ENCODE results near the gene CPN1. TPM values are rescaled to one million over a fixed set of nuclear protein-coding genes. Genes with fewer than 3 reads are reported as not detected.

The CPN1 gene
- total RNA-seq, 1 experiment from 2014 or later: not detected

DNA sequence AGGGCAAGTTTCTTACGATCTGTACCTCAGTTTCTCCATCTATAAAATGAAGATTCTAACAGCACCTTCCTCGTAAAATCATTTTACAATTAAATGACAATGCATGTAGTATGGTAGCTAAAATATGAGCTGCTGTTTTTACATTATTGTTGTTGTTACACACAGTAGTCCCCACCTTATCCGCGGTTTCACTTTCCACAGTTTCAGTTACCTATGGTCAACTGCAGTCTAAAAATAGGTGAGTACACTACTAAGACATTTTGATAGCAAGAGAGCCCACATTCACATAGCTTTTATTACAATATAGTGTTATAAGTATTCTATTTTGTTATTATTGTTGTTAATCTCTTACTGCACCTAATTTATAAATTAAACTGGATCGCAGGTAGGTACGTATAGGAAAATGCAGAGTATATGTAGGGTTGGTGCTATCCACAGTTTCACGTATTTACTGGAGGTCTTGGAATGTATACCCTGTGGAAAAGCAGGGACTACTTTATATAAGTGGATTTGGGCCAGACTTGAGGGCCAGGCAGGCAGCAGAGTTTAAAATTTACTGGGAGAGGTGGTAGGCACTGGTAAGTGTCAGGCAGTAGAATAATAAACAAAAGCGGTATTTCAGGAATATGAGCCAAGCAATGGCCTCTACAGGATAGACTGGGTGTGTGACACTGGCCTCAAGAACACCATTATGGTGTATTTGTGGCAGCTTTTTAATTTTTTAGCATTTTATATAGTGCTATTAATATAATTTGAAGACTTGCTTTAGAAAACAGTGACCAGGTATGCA lies 82.2 kb downstream of the CPN1 start:
- H3K9me3 Mint-ChIP-seq (ENCODE audit: low read depth, unreplicated experiment): no peaks in the 10 kb centered on the region
- DNase-seq: no peak
- CTCF ChIA-PET: no interaction called here
- TF ChIP-seq, protein P1, sequence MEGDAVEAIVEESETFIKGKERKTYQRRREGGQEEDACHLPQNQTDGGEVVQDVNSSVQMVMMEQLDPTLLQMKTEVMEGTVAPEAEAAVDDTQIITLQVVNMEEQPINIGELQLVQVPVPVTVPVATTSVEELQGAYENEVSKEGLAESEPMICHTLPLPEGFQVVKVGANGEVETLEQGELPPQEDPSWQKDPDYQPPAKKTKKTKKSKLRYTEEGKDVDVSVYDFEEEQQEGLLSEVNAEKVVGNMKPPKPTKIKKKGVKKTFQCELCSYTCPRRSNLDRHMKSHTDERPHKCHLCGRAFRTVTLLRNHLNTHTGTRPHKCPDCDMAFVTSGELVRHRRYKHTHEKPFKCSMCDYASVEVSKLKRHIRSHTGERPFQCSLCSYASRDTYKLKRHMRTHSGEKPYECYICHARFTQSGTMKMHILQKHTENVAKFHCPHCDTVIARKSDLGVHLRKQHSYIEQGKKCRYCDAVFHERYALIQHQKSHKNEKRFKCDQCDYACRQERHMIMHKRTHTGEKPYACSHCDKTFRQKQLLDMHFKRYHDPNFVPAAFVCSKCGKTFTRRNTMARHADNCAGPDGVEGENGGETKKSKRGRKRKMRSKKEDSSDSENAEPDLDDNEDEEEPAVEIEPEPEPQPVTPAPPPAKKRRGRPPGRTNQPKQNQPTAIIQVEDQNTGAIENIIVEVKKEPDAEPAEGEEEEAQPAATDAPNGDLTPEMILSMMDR (IDR thresholded peaks at IDR 0.05; ENCODE audit: unreplicated experiment): no peak
- no peak overlapping the region for H3K4me3 Mint-ChIP-seq (ENCODE audit: low read depth, unreplicated experiment)
- H3K27me3 Mint-ChIP-seq (ENCODE audit: unreplicated experiment): no peaks in the 10 kb centered on the region
- no peaks in the 10 kb centered on the region for H3K36me3 Mint-ChIP-seq (ENCODE audit: insufficient read depth, unreplicated experiment)
- peaks cover 7% of the 10 kb centered on the region for H3K4me1 Mint-ChIP-seq (ENCODE audit: low read depth, unreplicated experiment)
- no peak overlapping the region for H3K27ac Mint-ChIP-seq (ENCODE audit: unreplicated experiment)
- no TSS peak for BruUV-seq (replicated peaks)
- intact Hi-C loops (cut with micrococcal nuclease; ENCODE audit: unreplicated experiment): no loop called here

DNA sequence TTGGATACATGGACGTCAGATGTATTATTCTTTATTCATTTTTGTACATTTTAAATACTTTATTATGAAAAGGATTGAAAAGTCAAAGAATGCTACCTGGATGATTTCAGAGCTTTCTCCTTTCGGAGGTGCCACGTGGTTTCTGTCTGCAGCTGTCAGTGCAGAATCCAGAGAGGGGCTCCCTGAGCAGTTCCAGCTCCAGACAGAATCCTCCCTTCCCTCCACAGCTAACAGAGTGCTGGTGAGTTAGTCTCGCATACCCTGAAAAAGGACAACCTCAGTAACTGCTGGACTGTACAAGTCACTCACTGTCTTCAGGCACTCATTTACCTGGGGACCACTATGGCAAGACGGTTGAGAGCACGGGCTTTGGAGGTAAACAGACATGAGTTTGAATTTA lies 82.8 kb downstream of the CPN1 start:
- H3K4me1 Mint-ChIP-seq (ENCODE audit: low read depth, unreplicated experiment): peaks cover 7% of the 10 kb centered on the region
- CTCF ChIA-PET: no interaction called here
- no peak for DNase-seq
- H3K27me3 Mint-ChIP-seq (ENCODE audit: unreplicated experiment): no peaks in the 10 kb centered on the region
- BruUV-seq (replicated peaks): no TSS peak
- H3K9me3 Mint-ChIP-seq (ENCODE audit: low read depth, unreplicated experiment): no peaks in the 10 kb centered on the region
- TF ChIP-seq, protein P1 (IDR thresholded peaks at IDR 0.05; ENCODE audit: unreplicated experiment): no peak
- no peak overlapping the region for H3K4me3 Mint-ChIP-seq (ENCODE audit: low read depth, unreplicated experiment)
- intact Hi-C loops (cut with micrococcal nuclease; ENCODE audit: unreplicated experiment): no loop called here
- H3K36me3 Mint-ChIP-seq (ENCODE audit: insufficient read depth, unreplicated experiment): no peaks in the 10 kb centered on the region
- no peak overlapping the region for H3K27ac Mint-ChIP-seq (ENCODE audit: unreplicated experiment)

DNA sequence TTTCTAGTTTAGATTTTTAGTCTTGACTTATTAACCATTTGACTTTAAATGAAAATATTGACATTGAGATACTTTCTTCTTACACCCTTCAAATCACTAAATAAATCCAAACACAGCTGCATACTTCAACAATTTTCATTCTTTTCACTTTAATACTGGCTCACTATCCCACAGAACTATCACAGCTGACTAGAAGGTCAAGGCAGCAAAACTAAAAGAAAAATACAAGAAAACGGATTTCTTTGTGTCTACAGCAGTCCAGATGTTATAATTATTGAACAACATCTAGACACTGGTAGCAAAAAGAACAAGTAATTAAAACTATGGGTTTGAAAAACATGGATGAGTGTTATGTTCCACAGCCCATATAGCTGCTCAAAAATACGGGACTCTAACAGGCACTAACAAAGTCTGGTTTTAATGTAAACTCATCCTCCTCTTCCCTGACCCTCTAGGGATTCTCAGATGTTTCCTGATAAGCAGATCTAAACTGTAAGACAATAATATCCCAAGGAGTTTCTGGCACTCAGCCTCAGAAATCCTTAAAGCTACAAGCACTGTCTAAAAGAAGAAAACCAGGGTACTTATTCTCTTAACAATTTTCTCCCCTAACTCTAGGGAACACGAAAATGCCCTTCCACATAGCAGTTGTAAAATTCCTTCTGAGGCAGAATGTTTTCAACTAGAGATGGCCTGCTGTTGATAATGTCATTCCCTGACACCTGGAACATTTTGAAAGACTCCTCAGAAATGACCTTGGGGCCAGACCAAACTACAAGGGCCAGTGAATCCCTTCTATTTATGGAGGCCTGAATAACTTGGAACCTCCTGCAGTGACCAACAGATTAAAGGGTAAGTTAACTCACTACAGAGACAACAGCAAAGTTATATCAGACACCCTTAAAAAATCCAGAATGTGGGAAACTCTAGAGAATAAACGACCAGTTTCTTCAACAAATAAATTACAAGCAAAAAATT lies 84.7 kb downstream of the CPN1 start:
- BruUV-seq (replicated peaks): no TSS peak
- peaks cover 3% of the 10 kb centered on the region for H3K4me1 Mint-ChIP-seq (ENCODE audit: low read depth, unreplicated experiment)
- CTCF ChIA-PET: interaction anchor here (0.7 kb wide), 1 partner anchor 288 kb away, joined by 4 read pairs; no protein-coding TSS in a partner anchor
- H3K36me3 Mint-ChIP-seq (ENCODE audit: insufficient read depth, unreplicated experiment): no peaks in the 10 kb centered on the region
- H3K4me3 Mint-ChIP-seq (ENCODE audit: low read depth, unreplicated experiment): no peak overlapping the region
- TF ChIP-seq, protein P1 (IDR thresholded peaks at IDR 0.05; ENCODE audit: unreplicated experiment): no peak
- intact Hi-C loops (cut with micrococcal nuclease; ENCODE audit: unreplicated experiment): no loop called here
- no peak overlapping the region for H3K27ac Mint-ChIP-seq (ENCODE audit: unreplicated experiment)
- DNase-seq: no peak
- H3K9me3 Mint-ChIP-seq (ENCODE audit: low read depth, unreplicated experiment): no peaks in the 10 kb centered on the region
- H3K27me3 Mint-ChIP-seq (ENCODE audit: unreplicated experiment): no peaks in the 10 kb centered on the region

DNA sequence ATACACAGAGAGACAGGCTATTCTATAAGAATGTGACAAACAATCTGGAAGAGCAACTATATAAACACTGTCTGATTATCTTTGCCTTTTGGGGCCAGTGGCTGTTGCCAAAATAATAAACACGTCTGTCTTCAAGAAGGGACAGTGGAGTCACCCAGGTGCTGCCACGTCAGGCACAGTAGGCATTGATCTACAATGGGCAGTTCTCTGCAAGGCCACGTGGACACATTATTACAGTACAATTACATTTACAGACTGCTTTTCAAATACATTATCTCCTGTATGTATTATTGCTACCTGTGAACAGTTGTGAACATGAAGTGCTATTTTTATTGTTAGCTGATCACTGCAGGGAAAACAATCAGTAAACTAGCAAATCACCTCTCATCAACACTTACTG lies 86.0 kb downstream of the CPN1 start:
- Mint-ChIP-seq H3K36me3 (ENCODE audit: insufficient read depth, unreplicated experiment) (no peaks in the 10 kb centered on the region), H3K4me1 (ENCODE audit: low read depth, unreplicated experiment) (no peaks in the 10 kb centered on the region), H3K27ac (ENCODE audit: unreplicated experiment) (no peak overlapping the region), H3K27me3 (ENCODE audit: unreplicated experiment) (no peaks in the 10 kb centered on the region), H3K9me3 (ENCODE audit: low read depth, unreplicated experiment) (no peaks in the 10 kb centered on the region), H3K4me3 (ENCODE audit: low read depth, unreplicated experiment) (no peak overlapping the region)
- no peak for DNase-seq
- BruUV-seq (replicated peaks): no TSS peak
- intact Hi-C loops (cut with micrococcal nuclease; ENCODE audit: unreplicated experiment): no loop called here
- TF ChIP-seq, protein P1 (IDR thresholded peaks at IDR 0.05; ENCODE audit: unreplicated experiment): no peak
- CTCF ChIA-PET: no interaction called here
